Measurements from ENCODE around the gene KRI1. TPM values are rescaled to one million over a fixed set of nuclear protein-coding genes. Genes with fewer than 3 reads are reported as not detected.

Gene KRI1
- polyA plus RNA-seq, 1 of the 3 experiments (the other 2 are of a cell fraction), result 26.7 TPM

GRCh38 chr19:10550336-10550735, 15.5 kb downstream of the KRI1 start (continued):
- TF ChIP-seq PBX3 (IDR thresholded peaks at IDR 0.05), result no peak
- no peak for TF ChIP-seq USF1 (IDR thresholded peaks at IDR 0.05; ENCODE audit: borderline replicate concordance, low read depth)
- no peak for TF ChIP-seq CTCF (IDR thresholded peaks at IDR 0.05)
- no peak for TF ChIP-seq NRF1 (IDR thresholded peaks at IDR 0.05; ENCODE audit: low read depth, low read length)
- no peak for TF ChIP-seq MEF2A (IDR thresholded peaks at IDR 0.05; ENCODE audit: borderline replicate concordance, low read depth)
- TF ChIP-seq USF2 (IDR thresholded peaks at IDR 0.05; ENCODE audit: borderline replicate concordance, low read depth, low read length), result no peak
- no peak for TF ChIP-seq POLR2AphosphoS5 (IDR thresholded peaks at IDR 0.05; ENCODE audit: low read depth, low read length)
- no peak for TF ChIP-seq GABPA (IDR thresholded peaks at IDR 0.05; ENCODE audit: low read depth)

GRCh38 chr19:10549733-10550132, 16.1 kb downstream of the KRI1 start:
- H3K4me3 ChIP-seq (ENCODE audit: low read depth in 2 of 2, low read length in 1 of 2), result no peak overlapping the region
- peaks cover 0 to 2% of the 10 kb centered on the region in 2 experiments; a peak in 1 of 4 replicates for H3K4me1 ChIP-seq (ENCODE audit: control insufficient read depth in 1 of 2, insufficient read depth in 2 of 2, low read depth in 1 of 2, low read length in 1 of 2)
- no peak overlapping the region for H3K9ac ChIP-seq
- no peak overlapping the region for H2AFZ ChIP-seq (ENCODE audit: low read depth)
- peaks cover 13% of the 10 kb centered on the region for H3F3A ChIP-seq (replicated peaks; ENCODE audit: insufficient read depth)
- TF ChIP-seq YY1 (IDR thresholded peaks at IDR 0.05; ENCODE audit: low read depth), result no peak
- TF ChIP-seq RFX5 (IDR thresholded peaks at IDR 0.05; ENCODE audit: low read length), result no peak
- TF ChIP-seq SIN3A (IDR thresholded peaks at IDR 0.05; ENCODE audit: borderline replicate concordance, low read depth, low read length), result no peak
- TF ChIP-seq EZH2phosphoT487 (IDR thresholded peaks at IDR 0.05; ENCODE audit: borderline replicate concordance, low read depth), result no peak
- TF ChIP-seq RCOR1 (IDR thresholded peaks at IDR 0.05; ENCODE audit: low read length), result no peak
- TF ChIP-seq JUND (IDR thresholded peaks at IDR 0.05), result no peak
- no peak for TF ChIP-seq FOSL2 (IDR thresholded peaks at IDR 0.05; ENCODE audit: borderline replicate concordance, low read depth)
- TF ChIP-seq REST (IDR thresholded peaks at IDR 0.05; ENCODE audit: low read depth, low read length), result no peak
- TF ChIP-seq GATA2 (CRISPR knock-in tag; IDR thresholded peaks at IDR 0.05), result no peak
- no peak for TF ChIP-seq EP300 (IDR thresholded peaks at IDR 0.05; ENCODE audit: borderline replicate concordance in 1 of 2, low read depth in 1 of 2, low read length in 1 of 2)
- TF ChIP-seq MAX (IDR thresholded peaks at IDR 0.05; ENCODE audit: low read depth), result no peak
- peaks cover 20 to 25% of the 10 kb centered on the region in 2 experiments for H3K36me3 ChIP-seq (replicated peaks in 1 of 2; ENCODE audit: control insufficient read depth in 1 of 2, insufficient read depth in 2 of 2, low read length in 1 of 2)
- 94% methylated on average over 7 of the region's 7 CpGs for WGBS (ENCODE audit: low lambda C conversion rate)
- POLR2A ChIA-PET, result no interaction called here
- H3K9me3 ChIP-seq, result no peaks in the 10 kb centered on the region
- H3K4me2 ChIP-seq, result no peak overlapping the region
- no peak overlapping the region for H3K27ac ChIP-seq (ENCODE audit: low read depth in 2 of 2, low read length in 1 of 2)
- 0 out of 2 replicates have a peak, but pooled peaks cover 3% of the 10 kb centered on the region for H4K20me1 ChIP-seq (ENCODE audit: insufficient read depth)
- H3K27me3 ChIP-seq (ENCODE audit: insufficient read depth), result no peaks in the 10 kb centered on the region
- CTCF ChIA-PET, result no interaction called here
- peaks cover 19% of the 10 kb centered on the region for H3K79me2 ChIP-seq (ENCODE audit: insufficient read depth)
- H3K9me2 ChIP-seq, result no peaks in the 10 kb centered on the region
- no peak for DNase-seq

Data from SK-N-SH (cell line).